Measurements from ENCODE around the gene BPIFA2. TPM values are rescaled to one million over a fixed set of nuclear protein-coding genes. Genes with fewer than 3 reads are reported as not detected.

BPIFA2 gene
- polyA plus RNA-seq, 2 donors: not detected

GRCh38 chr20:33158637-33159385 is 9.1 kb upstream of the BPIFA2 start:
- Histone ChIP-seq H3K4me3 (ENCODE audit: low read depth in 1 of 2, low read length in 2 of 2) (no peak overlapping the region), H3K27ac (ENCODE audit: low read depth in 2 of 2, low read length in 1 of 2) (no peak overlapping the region), H3K27me3 (ENCODE audit: control insufficient read depth in 1 of 2, insufficient read depth in 2 of 2, low read length in 2 of 2) (no peaks in the 10 kb centered on the region), H3K36me3 (ENCODE audit: control insufficient read depth in 2 of 2, insufficient read depth in 2 of 2, low read length in 1 of 2) (no peaks in the 10 kb centered on the region), H3K4me1 (ENCODE audit: control insufficient read depth in 2 of 2, insufficient read depth in 2 of 2, low read length in 1 of 2) (no peaks in the 10 kb centered on the region), H3K9me3 (ENCODE audit: control insufficient read depth in 2 of 2, insufficient read depth in 1 of 2, low read depth in 1 of 2, low read length in 1 of 2) (no peaks in the 10 kb centered on the region)
- WGBS, 2 donors: 80 to 82% methylated on average over 9 of the region's 9 CpGs

DNA sequence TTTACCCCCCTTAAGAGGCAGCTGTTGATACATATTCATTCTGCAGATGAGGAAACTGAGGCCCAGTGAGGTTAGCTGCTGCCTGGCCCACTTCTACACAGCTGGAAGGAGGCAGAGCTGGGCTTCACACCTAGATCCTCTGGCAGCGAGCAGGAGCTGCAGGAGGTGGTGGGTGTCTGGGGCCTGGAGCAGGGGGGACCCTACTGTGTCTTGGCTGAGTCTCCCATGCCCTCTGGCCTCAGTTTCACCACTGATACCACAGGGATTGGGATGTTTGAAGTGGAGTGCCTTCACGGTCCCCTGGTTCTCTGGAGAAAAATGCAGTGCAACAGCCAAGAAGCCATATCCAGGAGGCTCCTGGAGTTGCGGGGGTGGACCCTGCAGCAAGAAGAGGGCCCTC is 8.2 kb upstream of the BPIFA2 start:
- H3K27ac ChIP-seq (ENCODE audit: low read depth in 2 of 2, low read length in 1 of 2): no peak overlapping the region
- no peak overlapping the region for H3K4me3 ChIP-seq (ENCODE audit: low read depth in 1 of 2, low read length in 2 of 2)
- no peaks in the 10 kb centered on the region for H3K27me3 ChIP-seq (ENCODE audit: control insufficient read depth in 1 of 2, insufficient read depth in 2 of 2, low read length in 2 of 2)
- WGBS, 2 donors: 73 to 75% methylated on average over 3 of the region's 3 CpGs
- H3K4me1 ChIP-seq (ENCODE audit: control insufficient read depth in 2 of 2, insufficient read depth in 2 of 2, low read length in 1 of 2): no peaks in the 10 kb centered on the region
- no peaks in the 10 kb centered on the region for H3K9me3 ChIP-seq (ENCODE audit: control insufficient read depth in 2 of 2, insufficient read depth in 1 of 2, low read depth in 1 of 2, low read length in 1 of 2)
- no peaks in the 10 kb centered on the region for H3K36me3 ChIP-seq (ENCODE audit: control insufficient read depth in 2 of 2, insufficient read depth in 2 of 2, low read length in 1 of 2)

- Histone ChIP-seq H3K9me3 (ENCODE audit: control insufficient read depth in 2 of 2, insufficient read depth in 1 of 2, low read depth in 1 of 2, low read length in 1 of 2) (no peaks in the 10 kb centered on the region), H3K4me3 (ENCODE audit: low read depth in 1 of 2, low read length in 2 of 2) (no peak overlapping the region), H3K27me3 (ENCODE audit: control insufficient read depth in 1 of 2, insufficient read depth in 2 of 2, low read length in 2 of 2) (no peaks in the 10 kb centered on the region), H3K36me3 (ENCODE audit: control insufficient read depth in 2 of 2, insufficient read depth in 2 of 2, low read length in 1 of 2) (no peaks in the 10 kb centered on the region), H3K27ac (ENCODE audit: low read depth in 2 of 2, low read length in 1 of 2) (no peak overlapping the region), H3K4me1 (ENCODE audit: control insufficient read depth in 2 of 2, insufficient read depth in 2 of 2, low read length in 1 of 2) (no peaks in the 10 kb centered on the region)
- 76 to 84% methylated on average over 5 of the region's 5 CpGs for WGBS, 2 donors
Measured at GRCh38 chr20:33160681-33161080, 7.3 kb upstream of the BPIFA2 start.

GRCh38 chr20:33162313-33162712 is 5.6 kb upstream of the BPIFA2 start:
- no peaks in the 10 kb centered on the region for H3K36me3 ChIP-seq (ENCODE audit: control insufficient read depth in 2 of 2, insufficient read depth in 2 of 2, low read length in 1 of 2)
- no peaks in the 10 kb centered on the region for H3K9me3 ChIP-seq (ENCODE audit: control insufficient read depth in 2 of 2, insufficient read depth in 1 of 2, low read depth in 1 of 2, low read length in 1 of 2)
- 81 to 85% methylated on average over 6 of the region's 6 CpGs for WGBS, 2 donors
- H3K27ac ChIP-seq (ENCODE audit: low read depth in 2 of 2, low read length in 1 of 2): no peak overlapping the region
- no peak overlapping the region for H3K4me3 ChIP-seq (ENCODE audit: low read depth in 1 of 2, low read length in 2 of 2)
- no peaks in the 10 kb centered on the region for H3K27me3 ChIP-seq (ENCODE audit: control insufficient read depth in 1 of 2, insufficient read depth in 2 of 2, low read length in 2 of 2)
- H3K4me1 ChIP-seq (ENCODE audit: control insufficient read depth in 2 of 2, insufficient read depth in 2 of 2, low read length in 1 of 2): no peaks in the 10 kb centered on the region

DNA sequence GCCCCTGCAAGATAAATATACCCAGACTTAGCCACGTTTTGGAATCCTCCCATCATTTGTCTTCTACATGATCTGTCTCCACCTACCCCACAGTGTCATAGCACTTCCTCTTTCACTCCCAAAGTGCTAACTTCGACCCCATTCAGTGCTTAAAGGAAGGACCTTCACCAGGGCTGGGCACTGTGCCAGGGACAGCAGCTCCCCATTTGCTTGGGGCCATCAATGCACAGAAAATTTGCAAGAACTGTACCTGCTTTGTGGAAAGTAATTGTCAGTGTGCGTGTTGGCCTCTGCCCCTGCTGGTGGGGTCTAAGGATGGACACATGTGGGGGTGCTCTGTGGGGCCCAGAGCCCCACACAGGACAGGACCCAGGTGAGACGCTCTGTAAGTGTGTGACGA is 5.2 kb upstream of the BPIFA2 start:
- no peaks in the 10 kb centered on the region for H3K36me3 ChIP-seq (ENCODE audit: control insufficient read depth in 2 of 2, insufficient read depth in 2 of 2, low read length in 1 of 2)
- no peaks in the 10 kb centered on the region for H3K27me3 ChIP-seq (ENCODE audit: control insufficient read depth in 1 of 2, insufficient read depth in 2 of 2, low read length in 2 of 2)
- no peak overlapping the region for H3K27ac ChIP-seq (ENCODE audit: low read depth in 2 of 2, low read length in 1 of 2)
- H3K9me3 ChIP-seq (ENCODE audit: control insufficient read depth in 2 of 2, insufficient read depth in 1 of 2, low read depth in 1 of 2, low read length in 1 of 2): no peaks in the 10 kb centered on the region
- 53 to 56% methylated on average over 5 of the region's 5 CpGs for WGBS, 2 donors
- H3K4me1 ChIP-seq (ENCODE audit: control insufficient read depth in 2 of 2, insufficient read depth in 2 of 2, low read length in 1 of 2): no peaks in the 10 kb centered on the region
- no peak overlapping the region for H3K4me3 ChIP-seq (ENCODE audit: low read depth in 1 of 2, low read length in 2 of 2)

DNA sequence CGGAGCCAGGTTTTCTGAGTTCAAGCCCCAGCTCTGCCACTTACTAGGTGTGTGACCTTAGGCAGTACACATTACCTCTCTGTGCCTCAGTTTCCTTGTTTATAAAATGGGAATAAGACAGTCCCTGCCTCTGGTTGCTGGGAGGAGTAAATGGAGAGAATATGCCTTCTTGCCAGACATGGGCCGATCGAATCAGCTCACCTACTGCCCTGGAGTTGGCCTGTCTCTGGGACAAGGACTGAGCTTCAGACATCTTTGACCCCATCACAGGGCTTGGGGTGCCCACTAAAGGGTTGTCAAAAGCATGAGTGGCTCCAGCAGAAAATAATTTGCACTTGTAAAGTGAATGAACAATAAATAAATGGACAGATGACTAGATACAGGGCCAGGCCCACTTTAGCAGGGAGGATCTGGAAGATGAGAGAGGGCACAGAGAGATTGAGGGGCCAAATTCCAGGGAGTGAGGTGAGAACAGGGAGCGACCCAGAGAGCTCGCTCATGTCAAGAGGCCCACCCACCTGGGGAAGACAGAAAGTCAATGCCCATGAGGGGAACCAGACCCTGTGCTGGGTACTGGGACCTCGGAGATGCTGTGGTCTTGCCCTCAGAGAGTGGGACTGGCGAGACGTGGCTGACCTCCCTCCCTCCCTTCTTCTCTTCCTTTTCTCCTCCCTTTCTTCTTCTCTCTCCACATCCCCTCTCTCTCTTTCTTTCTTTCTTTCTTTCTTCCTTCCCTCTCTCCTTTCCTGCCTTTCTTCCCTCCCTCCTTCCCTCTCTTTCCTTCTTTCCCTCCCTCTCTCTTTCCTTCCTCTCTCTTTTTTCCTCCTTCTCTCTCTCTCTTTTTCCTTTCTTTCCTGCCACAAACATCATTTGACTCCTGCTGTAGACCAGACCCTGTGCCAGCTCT is 3.9 kb upstream of the BPIFA2 start:
- Histone ChIP-seq H3K4me1 (ENCODE audit: control insufficient read depth in 2 of 2, insufficient read depth in 2 of 2, low read length in 1 of 2) (no peaks in the 10 kb centered on the region), H3K27ac (ENCODE audit: low read depth in 2 of 2, low read length in 1 of 2) (no peak overlapping the region), H3K27me3 (ENCODE audit: control insufficient read depth in 1 of 2, insufficient read depth in 2 of 2, low read length in 2 of 2) (no peaks in the 10 kb centered on the region), H3K9me3 (ENCODE audit: control insufficient read depth in 2 of 2, insufficient read depth in 1 of 2, low read depth in 1 of 2, low read length in 1 of 2) (no peaks in the 10 kb centered on the region), H3K4me3 (ENCODE audit: low read depth in 1 of 2, low read length in 2 of 2) (no peak overlapping the region), H3K36me3 (ENCODE audit: control insufficient read depth in 2 of 2, insufficient read depth in 2 of 2, low read length in 1 of 2) (no peaks in the 10 kb centered on the region)
- WGBS, 2 donors: 81 to 85% methylated on average over 8 of the region's 8 CpGs

- H3K36me3 ChIP-seq (ENCODE audit: control insufficient read depth in 2 of 2, insufficient read depth in 2 of 2, low read length in 1 of 2): no peaks in the 10 kb centered on the region
- no peak overlapping the region for H3K27ac ChIP-seq (ENCODE audit: low read depth in 2 of 2, low read length in 1 of 2)
- no peaks in the 10 kb centered on the region for H3K4me1 ChIP-seq (ENCODE audit: control insufficient read depth in 2 of 2, insufficient read depth in 2 of 2, low read length in 1 of 2)
- no peaks in the 10 kb centered on the region for H3K9me3 ChIP-seq (ENCODE audit: control insufficient read depth in 2 of 2, insufficient read depth in 1 of 2, low read depth in 1 of 2, low read length in 1 of 2)
- no peak overlapping the region for H3K4me3 ChIP-seq (ENCODE audit: low read depth in 1 of 2, low read length in 2 of 2)
- WGBS, 2 donors: 72 to 76% methylated on average over 6 of the region's 6 CpGs
- H3K27me3 ChIP-seq (ENCODE audit: control insufficient read depth in 1 of 2, insufficient read depth in 2 of 2, low read length in 2 of 2): no peaks in the 10 kb centered on the region
Measured at GRCh38 chr20:33164763-33165095, 3.2 kb upstream of the BPIFA2 start.

DNA sequence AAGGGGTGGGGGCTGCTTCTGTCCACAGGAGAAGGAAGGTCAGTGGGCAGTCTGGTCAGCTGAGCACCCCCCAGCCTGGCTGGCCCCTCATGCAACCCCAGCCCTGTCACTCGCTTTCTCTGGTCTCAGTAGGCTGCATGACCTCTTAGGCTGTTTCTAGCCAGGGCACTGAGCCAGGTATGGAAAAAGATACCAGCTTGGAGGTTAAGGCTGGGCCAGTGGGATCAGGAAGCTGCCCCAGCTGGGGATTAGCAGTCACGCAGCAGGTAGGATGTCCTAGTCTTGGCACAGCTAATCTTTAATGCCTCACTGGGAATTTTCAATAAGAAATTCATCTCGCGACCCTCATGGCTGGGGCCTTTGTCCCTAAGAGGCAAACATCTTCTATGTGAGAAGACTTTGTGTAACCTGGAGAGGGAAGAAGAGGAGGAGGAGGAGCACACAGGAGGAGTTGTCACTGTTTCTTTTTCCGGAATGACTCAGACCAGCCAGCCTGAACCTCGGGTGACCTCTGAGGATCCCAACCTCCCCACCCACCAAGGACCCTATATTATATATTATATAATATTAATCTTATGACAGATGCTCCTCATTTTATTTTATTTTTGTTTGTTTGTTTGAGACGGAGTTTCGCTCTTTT is 2.4 kb upstream of the BPIFA2 start:
- no peak overlapping the region for H3K4me3 ChIP-seq (ENCODE audit: low read depth in 1 of 2, low read length in 2 of 2)
- 63 to 70% methylated on average over 8 of the region's 8 CpGs for WGBS, 2 donors
- H3K27me3 ChIP-seq (ENCODE audit: control insufficient read depth in 1 of 2, insufficient read depth in 2 of 2, low read length in 2 of 2): no peaks in the 10 kb centered on the region
- peaks cover 2 to 3% of the 10 kb centered on the region in 2 donors for H3K9me3 ChIP-seq (ENCODE audit: control insufficient read depth in 2 of 2, insufficient read depth in 1 of 2, low read depth in 1 of 2, low read length in 1 of 2)
- no peaks in the 10 kb centered on the region for H3K4me1 ChIP-seq (ENCODE audit: control insufficient read depth in 2 of 2, insufficient read depth in 2 of 2, low read length in 1 of 2)
- H3K27ac ChIP-seq (ENCODE audit: low read depth in 2 of 2, low read length in 1 of 2): no peak overlapping the region
- no peaks in the 10 kb centered on the region for H3K36me3 ChIP-seq (ENCODE audit: control insufficient read depth in 2 of 2, insufficient read depth in 2 of 2, low read length in 1 of 2)

GRCh38 chr20:33166533-33167113 is 1.3 kb upstream of the BPIFA2 start:
- Histone ChIP-seq H3K4me3 (ENCODE audit: low read depth in 1 of 2, low read length in 2 of 2) (no peak overlapping the region), H3K36me3 (ENCODE audit: control insufficient read depth in 2 of 2, insufficient read depth in 2 of 2, low read length in 1 of 2) (no peaks in the 10 kb centered on the region), H3K27me3 (ENCODE audit: control insufficient read depth in 1 of 2, insufficient read depth in 2 of 2, low read length in 2 of 2) (no peaks in the 10 kb centered on the region), H3K9me3 (ENCODE audit: control insufficient read depth in 2 of 2, insufficient read depth in 1 of 2, low read depth in 1 of 2, low read length in 1 of 2) (peaks cover 2 to 3% of the 10 kb centered on the region in 2 donors), H3K27ac (ENCODE audit: low read depth in 2 of 2, low read length in 1 of 2) (no peak overlapping the region), H3K4me1 (ENCODE audit: control insufficient read depth in 2 of 2, insufficient read depth in 2 of 2, low read length in 1 of 2) (no peaks in the 10 kb centered on the region)
- 83% methylated on average over 8 of the region's 8 CpGs for WGBS, 2 donors
